ENCODE results near the gene OPN1SW.

DNA sequence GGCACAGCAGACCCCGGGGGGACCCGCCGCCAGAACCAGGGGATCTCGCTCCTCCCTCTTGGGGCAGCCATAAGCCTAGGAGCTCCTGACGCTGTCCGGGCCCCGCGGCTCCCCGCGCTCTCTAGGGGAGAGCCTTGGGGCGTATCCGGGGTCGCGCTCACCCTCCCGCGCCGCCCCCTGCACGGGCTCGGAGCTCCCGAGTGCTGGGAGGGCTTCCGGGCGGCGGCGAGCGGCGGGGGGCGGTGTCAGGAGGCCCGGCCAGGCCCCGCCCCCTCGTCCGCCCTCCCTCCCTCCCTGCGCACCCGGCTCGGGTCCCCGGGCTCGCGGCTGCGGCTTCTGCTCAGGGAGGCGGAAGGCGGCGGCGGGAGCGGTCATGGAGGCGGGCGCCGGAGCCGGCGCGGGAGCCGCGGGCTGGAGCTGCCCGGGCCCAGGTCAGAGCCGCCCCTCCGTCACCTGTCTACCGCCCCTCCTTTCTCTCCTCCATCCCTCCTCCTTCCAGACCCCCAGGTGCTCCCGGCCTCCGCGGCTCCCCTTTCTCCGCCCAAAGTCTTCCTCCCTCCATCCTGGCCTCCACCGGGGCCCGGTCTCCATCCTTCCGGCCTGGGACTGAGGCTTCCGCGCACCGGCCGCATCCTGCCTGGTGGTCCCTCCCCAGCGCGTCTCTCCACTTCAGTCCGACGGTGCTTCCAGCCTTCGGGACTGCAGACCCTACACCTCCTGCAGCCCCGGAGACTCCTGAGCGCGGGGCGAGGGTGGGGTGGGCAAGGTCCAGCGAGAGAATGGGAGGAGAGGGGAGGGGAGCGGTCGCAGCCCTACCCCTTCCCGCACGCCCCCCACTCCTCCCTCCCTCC lies 15.8 kb upstream of the OPN1SW start, which contains the start of gene CCDC136:
- TF ChIP-seq, protein P1, sequence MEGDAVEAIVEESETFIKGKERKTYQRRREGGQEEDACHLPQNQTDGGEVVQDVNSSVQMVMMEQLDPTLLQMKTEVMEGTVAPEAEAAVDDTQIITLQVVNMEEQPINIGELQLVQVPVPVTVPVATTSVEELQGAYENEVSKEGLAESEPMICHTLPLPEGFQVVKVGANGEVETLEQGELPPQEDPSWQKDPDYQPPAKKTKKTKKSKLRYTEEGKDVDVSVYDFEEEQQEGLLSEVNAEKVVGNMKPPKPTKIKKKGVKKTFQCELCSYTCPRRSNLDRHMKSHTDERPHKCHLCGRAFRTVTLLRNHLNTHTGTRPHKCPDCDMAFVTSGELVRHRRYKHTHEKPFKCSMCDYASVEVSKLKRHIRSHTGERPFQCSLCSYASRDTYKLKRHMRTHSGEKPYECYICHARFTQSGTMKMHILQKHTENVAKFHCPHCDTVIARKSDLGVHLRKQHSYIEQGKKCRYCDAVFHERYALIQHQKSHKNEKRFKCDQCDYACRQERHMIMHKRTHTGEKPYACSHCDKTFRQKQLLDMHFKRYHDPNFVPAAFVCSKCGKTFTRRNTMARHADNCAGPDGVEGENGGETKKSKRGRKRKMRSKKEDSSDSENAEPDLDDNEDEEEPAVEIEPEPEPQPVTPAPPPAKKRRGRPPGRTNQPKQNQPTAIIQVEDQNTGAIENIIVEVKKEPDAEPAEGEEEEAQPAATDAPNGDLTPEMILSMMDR (IDR thresholded peaks at IDR 0.05; ENCODE audit: low read length), result no peak
- TF ChIP-seq EZH2 (optimal IDR thresholded peaks at IDR 0.05; ENCODE audit: low read depth, low read length), result no peak
